ENCODE measurements around the gene IL12RB2.
A peak's percentile ranks its signal among the peaks of the same experiment; 100 is the strongest.

The IL12RB2 gene

DNA sequence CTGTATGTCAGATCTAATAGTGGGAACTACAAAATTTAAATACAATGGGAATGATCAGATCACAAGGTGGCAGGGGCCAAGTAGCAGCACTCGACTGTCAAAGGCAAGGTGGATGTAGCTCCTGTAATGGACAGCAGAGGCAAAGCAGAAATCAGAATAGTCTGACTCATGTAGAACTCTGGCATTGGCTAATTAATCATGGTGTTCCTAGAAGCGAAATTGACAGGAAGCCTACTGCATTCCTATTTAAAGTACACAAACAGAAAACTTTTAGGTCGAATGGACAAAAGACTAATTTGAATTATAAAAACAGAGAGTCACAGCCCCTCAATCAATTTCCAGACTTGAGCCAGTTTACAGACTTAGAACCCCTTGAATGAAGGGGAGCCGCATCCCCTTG lies 17.4 kb upstream of the IL12RB2 start:
- no peak for DNase-seq (ENCODE audit: low read depth)
- TF ChIP-seq, protein P1, sequence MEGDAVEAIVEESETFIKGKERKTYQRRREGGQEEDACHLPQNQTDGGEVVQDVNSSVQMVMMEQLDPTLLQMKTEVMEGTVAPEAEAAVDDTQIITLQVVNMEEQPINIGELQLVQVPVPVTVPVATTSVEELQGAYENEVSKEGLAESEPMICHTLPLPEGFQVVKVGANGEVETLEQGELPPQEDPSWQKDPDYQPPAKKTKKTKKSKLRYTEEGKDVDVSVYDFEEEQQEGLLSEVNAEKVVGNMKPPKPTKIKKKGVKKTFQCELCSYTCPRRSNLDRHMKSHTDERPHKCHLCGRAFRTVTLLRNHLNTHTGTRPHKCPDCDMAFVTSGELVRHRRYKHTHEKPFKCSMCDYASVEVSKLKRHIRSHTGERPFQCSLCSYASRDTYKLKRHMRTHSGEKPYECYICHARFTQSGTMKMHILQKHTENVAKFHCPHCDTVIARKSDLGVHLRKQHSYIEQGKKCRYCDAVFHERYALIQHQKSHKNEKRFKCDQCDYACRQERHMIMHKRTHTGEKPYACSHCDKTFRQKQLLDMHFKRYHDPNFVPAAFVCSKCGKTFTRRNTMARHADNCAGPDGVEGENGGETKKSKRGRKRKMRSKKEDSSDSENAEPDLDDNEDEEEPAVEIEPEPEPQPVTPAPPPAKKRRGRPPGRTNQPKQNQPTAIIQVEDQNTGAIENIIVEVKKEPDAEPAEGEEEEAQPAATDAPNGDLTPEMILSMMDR (IDR thresholded peaks at IDR 0.05; ENCODE audit: insufficient read depth, low read depth, low read length, missing control alignments), result no peak

DNA sequence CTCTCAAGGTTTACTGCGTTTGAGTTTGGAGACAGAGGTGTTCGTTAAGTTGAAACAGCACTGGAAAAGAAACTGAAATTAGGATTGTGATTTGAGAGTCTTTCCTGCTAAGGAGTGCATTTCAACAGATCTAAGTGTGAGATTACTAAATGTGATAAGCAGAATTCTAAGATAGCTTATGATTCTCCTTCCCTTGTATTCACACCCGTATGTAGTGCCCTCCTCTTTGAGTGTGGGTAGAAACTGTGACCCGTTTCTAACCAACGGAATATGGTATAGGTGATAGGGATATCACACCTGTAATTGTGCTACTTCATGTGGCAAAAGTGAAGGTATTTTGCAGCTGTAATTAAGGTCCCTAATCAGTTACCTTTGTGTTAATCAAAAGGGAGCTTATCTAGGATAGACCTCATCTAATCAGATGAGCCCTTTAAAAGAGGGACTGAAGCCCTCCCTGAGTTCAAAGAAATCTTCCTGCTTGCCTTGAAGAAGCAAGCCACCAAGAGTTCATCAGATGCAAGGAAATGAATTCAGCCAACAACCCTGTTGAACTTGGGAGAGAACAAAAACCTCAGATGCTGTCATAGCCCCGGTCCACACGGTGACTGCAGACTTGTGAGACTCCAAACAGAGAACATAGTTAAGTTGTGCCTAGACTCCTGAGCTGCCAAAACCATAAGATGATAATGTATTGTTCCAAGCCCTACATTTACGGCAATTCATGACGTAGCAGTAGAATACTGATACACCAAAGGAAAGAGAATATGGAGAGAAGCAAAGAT lies 12.6 kb upstream of the IL12RB2 start:
- TF ChIP-seq, protein P1 (IDR thresholded peaks at IDR 0.05; ENCODE audit: insufficient read depth, low read depth, low read length, missing control alignments), result no peak
- H3K4me3 ChIP-seq (ENCODE audit: low read depth, low read length), result no peak overlapping the region
- DNase-seq (ENCODE audit: low read depth), result no peak

More for the DNA sequence above, 17.4 kb upstream of the IL12RB2 start:
- H3K4me3 ChIP-seq (ENCODE audit: low read depth, low read length), result no peak overlapping the region

DNA sequence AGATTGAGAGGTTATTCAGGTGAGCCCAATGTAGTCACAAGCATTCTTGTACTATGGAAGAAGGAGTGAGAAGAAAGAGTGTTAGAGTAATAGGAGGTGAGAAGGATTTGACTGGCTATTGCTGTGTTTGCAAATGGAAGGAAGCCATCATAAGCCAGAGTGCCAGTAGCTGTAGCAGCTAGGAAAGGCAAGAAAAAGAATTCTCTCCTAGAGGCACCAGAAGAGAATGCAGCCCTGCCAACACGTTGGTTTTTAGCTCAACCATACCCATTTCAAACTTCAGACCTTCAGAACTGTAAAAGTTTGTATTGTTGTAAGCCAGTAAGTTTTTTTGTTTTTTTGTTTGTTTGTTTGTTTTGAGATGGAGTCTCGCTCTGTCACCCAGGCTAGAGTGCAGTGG lies 8.9 kb upstream of the IL12RB2 start:
- TF ChIP-seq, protein P1 (IDR thresholded peaks at IDR 0.05; ENCODE audit: insufficient read depth, low read depth, low read length, missing control alignments), result no peak
- no peak for DNase-seq (ENCODE audit: low read depth)
- no peak overlapping the region for H3K4me3 ChIP-seq (ENCODE audit: low read depth, low read length)

DNA sequence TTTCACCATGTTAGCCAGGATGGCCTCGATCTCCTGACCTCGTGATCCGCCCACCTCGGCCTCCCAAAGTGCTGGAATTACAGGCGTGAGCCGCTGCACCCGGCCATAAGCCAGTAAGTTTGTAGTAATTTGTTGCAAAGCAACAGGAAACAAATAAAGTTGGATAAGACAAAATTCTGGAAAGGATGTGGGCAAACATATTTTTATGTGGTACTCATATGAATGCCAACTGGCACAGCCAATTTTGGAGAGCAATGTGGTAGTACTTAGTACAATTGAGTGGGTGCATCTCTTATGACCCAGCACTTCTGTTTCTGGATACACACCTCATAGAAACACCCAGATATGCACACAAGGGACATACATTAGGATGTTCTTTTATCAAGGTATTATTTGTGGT lies 8.4 kb upstream of the IL12RB2 start:
- TF ChIP-seq, protein P1 (IDR thresholded peaks at IDR 0.05; ENCODE audit: insufficient read depth, low read depth, low read length, missing control alignments), result no peak
- DNase-seq (ENCODE audit: low read depth), result no peak
- no peak overlapping the region for H3K4me3 ChIP-seq (ENCODE audit: low read depth, low read length)

DNA sequence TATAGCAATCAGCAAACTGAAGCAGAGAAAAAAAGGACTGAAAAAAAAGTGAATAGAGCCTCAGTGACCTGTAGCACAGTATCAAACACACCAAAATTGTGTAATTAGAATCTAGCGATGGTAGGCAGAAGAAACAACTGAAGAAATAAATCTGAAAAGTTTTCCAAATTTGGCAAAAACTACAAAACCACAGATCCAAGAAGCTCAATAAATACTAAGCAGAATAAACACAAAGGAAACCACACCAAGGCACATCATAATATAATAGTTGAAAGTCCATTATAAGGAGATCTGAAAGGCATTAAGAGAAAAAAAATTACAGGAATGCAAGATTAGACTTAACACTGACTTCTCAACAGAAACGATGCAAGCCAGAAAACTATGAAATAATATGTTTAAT lies 7.1 kb upstream of the IL12RB2 start:
- no peak for DNase-seq (ENCODE audit: low read depth)
- TF ChIP-seq, protein P1 (IDR thresholded peaks at IDR 0.05; ENCODE audit: insufficient read depth, low read depth, low read length, missing control alignments), result no peak
- no peak overlapping the region for H3K4me3 ChIP-seq (ENCODE audit: low read depth, low read length)

DNA sequence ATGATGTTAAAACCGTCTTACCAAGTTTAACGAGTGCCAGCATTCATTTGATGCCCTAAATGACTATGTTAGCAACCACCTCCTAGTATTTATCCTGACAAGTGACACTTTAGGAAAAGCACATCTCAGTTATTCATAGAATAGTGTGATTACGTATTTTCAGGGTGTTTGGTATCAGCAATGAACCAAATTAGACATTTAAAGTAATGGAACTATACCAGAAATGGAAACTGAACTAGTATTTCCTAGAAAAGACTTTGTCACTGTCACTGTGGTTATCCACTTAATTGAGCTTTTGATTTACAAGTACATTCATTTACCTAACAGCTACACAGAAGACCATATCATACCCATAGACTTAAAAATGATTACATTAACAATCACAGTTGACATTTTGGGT lies 3.6 kb upstream of the IL12RB2 start:
- no peak overlapping the region for H3K4me3 ChIP-seq (ENCODE audit: low read depth, low read length)
- TF ChIP-seq, protein P1 (IDR thresholded peaks at IDR 0.05; ENCODE audit: insufficient read depth, low read depth, low read length, missing control alignments), result no peak
- no peak for DNase-seq (ENCODE audit: low read depth)

DNA sequence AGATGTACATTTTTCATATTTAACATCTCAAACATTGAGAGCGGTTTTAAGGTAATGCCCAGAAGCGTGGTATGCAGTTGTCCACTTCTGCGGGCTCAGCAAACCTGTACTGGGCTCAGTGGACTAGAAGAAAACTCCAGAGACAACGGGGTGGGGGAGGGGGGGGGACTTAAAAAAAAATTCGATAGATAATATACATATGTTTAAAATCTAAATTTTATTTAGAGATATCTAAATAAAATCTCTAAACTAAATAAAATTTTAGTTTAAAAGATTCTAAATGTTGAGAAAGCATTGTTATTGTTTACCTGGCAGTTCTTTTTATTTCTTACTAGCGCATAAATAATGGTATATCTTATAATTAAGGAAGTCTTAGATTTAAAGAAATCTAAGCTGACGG lies 1.1 kb upstream of the IL12RB2 start:
- no peak for DNase-seq (ENCODE audit: low read depth)
- TF ChIP-seq, protein P1 (IDR thresholded peaks at IDR 0.05; ENCODE audit: insufficient read depth, low read depth, low read length, missing control alignments), result no peak
- peak overlapping the region; percentile 75 for H3K4me3 ChIP-seq (ENCODE audit: low read depth, low read length)
